Motor neuron (in vitro differentiated cells): ENCODE results near the gene RAPGEF6. TPM values are rescaled to one million over a fixed set of nuclear protein-coding genes. Genes with fewer than 3 reads are reported as not detected.
"Not testable (repeated sequence)": the region's sequence is repeated elsewhere in the genome, so short reads cannot be mapped to it uniquely, and the experiment has no call there.

Experiments used
- ATAC-seq, 8 experiments: fragments of 200-7000 bp; cut with Tn5 transposase; replicated peaks in 6 of 8; 2 replicates each; pipeline ENCODE4 v1.8.0; 2021; ENCODE audit warnings: mild to moderate bottlenecking in 8 of 8, moderate library complexity in 8 of 8
- H3K27ac ChIP-seq, 2 donors: fragments of 250-450 bp; sonication (Bioruptor Pico); 2 replicates each; pipeline ENCODE4 v1.9.0; 2021; ENCODE audit warnings: antibody characterized with exemption in 2 of 2, mild to moderate bottlenecking in 2 of 2, moderate library complexity in 1 of 2
- H3K4me1 ChIP-seq, 2 donors: fragments of 250-450 bp; sonication (Bioruptor Pico); replicated peaks in 1 of 2; 2 replicates each; pipeline ENCODE4 v1.6.1; 2021; ENCODE audit warnings: antibody characterized with exemption in 2 of 2, mild to moderate bottlenecking in 2 of 2, moderate library complexity in 1 of 2
- H3K4me3 ChIP-seq, 5 donors: fragments of 250-450 bp; sonication (Bioruptor Pico); 2 replicates each; pipeline ENCODE4 v1.9.0; 2021; ENCODE audit warnings: antibody characterized with exemption in 5 of 5, mild to moderate bottlenecking in 5 of 5, moderate library complexity in 4 of 5
- WGBS, 10 experiments: fragments of 450-650 bp; shearing (Covaris generic); methylation state at CpG; one replicate each; pipeline ENCODE4 v1.0.0; 2022; 5-methylcytosine and 5-hydroxymethylcytosine counted together
- in situ Hi-C, 9 experiments: fragments of 400-800 bp; cut with MboI; loops; one replicate each; pipeline ENCODE4 v1.15.0; 2021; ENCODE audit warnings: low sequenced_read_pairs in 9 of 9, low pct_unique_long_range_greater_than_20kb in 2 of 9; ENCODE audit not compliant: unreplicated experiment in 9 of 9
- total RNA-seq, 8 experiments: library from RNA; unstranded; fragments of 300-600 nt; gene quantifications; 2 replicates each; pipeline versions ENCODE4 v1.2.3 to v1.2.4, GENCODE V29; 2022

The RAPGEF6 gene
- total RNA-seq, 8 experiments from 2014 or later = 12.0 to 69.2 (median 29.8) TPM

GRCh38 chr5:131381021-131381420, 254.0 kb downstream of the RAPGEF6 start:
- in situ Hi-C loops = loop anchor here in 2 of 9 experiments (25.0 kb wide), 1 partner anchor 219 kb away; the partner anchor contains the start of genes HINT1 (in 2 of the 2) and LYRM7 (in 2 of the 2)
- H3K27ac ChIP-seq = no peak overlapping the region
- WGBS, 10 experiments = 80 to 100% (median 96%) methylated on average over 1 to 4 of the region's 4 CpGs; no CpG with 5 or more reads in 5 of the 10 experiments

GRCh38 chr5:131380238-131380637, 254.8 kb downstream of the RAPGEF6 start:
- in situ Hi-C loops = loop anchor here in 2 of 9 experiments (25.0 kb wide), 1 partner anchor 218 kb away; the partner anchor contains the start of genes HINT1 (in 2 of the 2) and LYRM7 (in 2 of the 2)
- not testable (repeated sequence) for H3K4me1 ChIP-seq, H3K27ac ChIP-seq, H3K4me3 ChIP-seq, ATAC-seq
- WGBS, 10 experiments = 50 to 100% (median 88%) methylated on average over 1 to 2 of the region's 2 CpGs; no CpG with 5 or more reads in 3 of the 10 experiments

More at GRCh38 chr5:131381021-131381420, 254.0 kb downstream of the RAPGEF6 start:
- H3K4me3 ChIP-seq = no peak overlapping the region
- peaks cover 0 to 2% of the 10 kb centered on the region in 2 donors for H3K4me1 ChIP-seq
- peak in 2 of 8 experiments; percentile 19 to 20 for ATAC-seq

GRCh38 chr5:131379723-131380122, 255.3 kb downstream of the RAPGEF6 start:
- peak in 1 of 8 experiments; percentile 29 for ATAC-seq
- no peak overlapping the region for H3K4me3 ChIP-seq
- WGBS, 10 experiments = 72 to 100% (median 99%) methylated on average over 1 to 6 of the region's 7 CpGs
- no peak overlapping the region for H3K27ac ChIP-seq
- H3K4me1 ChIP-seq = no peaks in the 10 kb centered on the region
- in situ Hi-C loops = loop anchor here in 2 of 9 experiments (25.0 kb wide), 1 partner anchor 217 kb away; the partner anchor contains the start of genes HINT1 (in 2 of the 2) and LYRM7 (in 2 of the 2)

- Histone ChIP-seq H3K4me3 (no peak overlapping the region), H3K27ac (no peak overlapping the region), H3K4me1 (no peaks in the 10 kb centered on the region)
- ATAC-seq = peak in 1 of 8 experiments; percentile 17
- in situ Hi-C loops = loop anchor here in 2 of 9 experiments (25.0 kb wide), 1 partner anchor 217 kb away; the partner anchor contains the start of genes HINT1 (in 2 of the 2) and LYRM7 (in 2 of the 2)
Observed at GRCh38 chr5:131378721-131379541, 256.1 kb downstream of the RAPGEF6 start.

- Histone ChIP-seq H3K4me1 (no peaks in the 10 kb centered on the region), H3K4me3 (no peak overlapping the region), H3K27ac (no peak overlapping the region)
- 75 to 100% (median 93%) methylated on average over 1 to 2 of the region's 2 CpGs; no CpG with 5 or more reads in 1 of the 10 experiments for WGBS, 10 experiments
- ATAC-seq = no peak
- in situ Hi-C loops = loop anchor here in 2 of 9 experiments (25.0 kb wide), 1 partner anchor 216 kb away; the partner anchor contains the start of genes HINT1 (in 2 of the 2) and LYRM7 (in 2 of the 2)
Observed at GRCh38 chr5:131377785-131378325, 257.2 kb downstream of the RAPGEF6 start.

GRCh38 chr5:131377346-131377745, 257.7 kb downstream of the RAPGEF6 start:
- Histone ChIP-seq H3K27ac (no peak overlapping the region), H3K4me3 (no peak overlapping the region), H3K4me1 (no peaks in the 10 kb centered on the region)
- in situ Hi-C loops = loop anchor here in 2 of 9 experiments (25.0 kb wide), 1 partner anchor 215 kb away; the partner anchor contains the start of genes HINT1 (in 2 of the 2) and LYRM7 (in 2 of the 2)
- no peak for ATAC-seq
- WGBS, 10 experiments = 90 to 100% (median 100%) methylated on average over 1 to 4 of the region's 6 CpGs; no CpG with 5 or more reads in 2 of the 10 experiments

GRCh38 chr5:131375351-131375750, 259.7 kb downstream of the RAPGEF6 start:
- no peak for ATAC-seq
- WGBS, 10 experiments = 53 to 100% (median 98%) methylated on average over 1 to 2 of the region's 2 CpGs; no CpG with 5 or more reads in 4 of the 10 experiments
- Histone ChIP-seq H3K4me3 (no peak overlapping the region), H3K27ac (no peak overlapping the region), H3K4me1 (no peaks in the 10 kb centered on the region)
- in situ Hi-C loops = loop anchor here in 2 of 9 experiments (25.0 kb wide), 1 partner anchor 213 kb away; the partner anchor contains the start of genes HINT1 (in 2 of the 2) and LYRM7 (in 2 of the 2)

Other genes with a start within 250 kb of the RAPGEF6 start
- 10 to 100 TPM; 16.7 to 33.7 (median 27.4) TPM for gene FNIP1, start 161.8 kb upstream of the RAPGEF6 start, total RNA-seq